Stimulated activated naive B cell treated with anti-CD40 and anti-IgM and Interleukin-4, amounts not matched to agents 10 μg/mL and 1 μg/mL and 100 μg/mL, for 72 hours (primary cell): ENCODE data around the gene PI4KA.
"Not testable (repeated sequence)": the region's sequence is repeated elsewhere in the genome, so short reads cannot be mapped to it uniquely, and the experiment has no call there.

ENCODE experiments used
- ATAC-seq, 2 donors: fragments of 150-1000 bp; cut with Tn5 transposase; replicated peaks; 2 replicates each; pipeline ENCODE4 v1.10.0; 2021; ENCODE audit warnings: moderate library complexity in 1 of 2
- DNase-seq: peaks from one replicate; pipeline ENCODE4 v3.0.0; 2021
- H3K27ac Mint-ChIP-seq: one replicate; pipeline ENCODE4 v1.8.0; 2022; ENCODE audit warnings: mild to moderate bottlenecking, mixed read lengths
- H3K27me3 Mint-ChIP-seq, 2 donors: one replicate each; pipeline ENCODE4 v1.8.0; 2022; ENCODE audit warnings: mixed read lengths in 2 of 2
- H3K36me3 Mint-ChIP-seq, 2 donors: one replicate each; pipeline ENCODE4 v1.8.0; 2022; ENCODE audit warnings: mixed read lengths in 2 of 2, mild to moderate bottlenecking in 1 of 2
- H3K4me1 Mint-ChIP-seq, 2 donors: one replicate each; pipeline ENCODE4 v1.8.0; 2022; ENCODE audit warnings: mixed read lengths in 2 of 2, mild to moderate bottlenecking in 1 of 2
- H3K4me3 Mint-ChIP-seq, 2 donors: one replicate each; pipeline ENCODE4 v1.8.0; 2022; ENCODE audit warnings: mild to moderate bottlenecking in 2 of 2, mixed read lengths in 2 of 2, moderate library complexity in 1 of 2
- H3K9me3 Mint-ChIP-seq, 2 donors: one replicate each; pipeline ENCODE4 v1.8.0; 2022; ENCODE audit warnings: mixed read lengths in 2 of 2, mild to moderate bottlenecking in 1 of 2

The PI4KA gene

GRCh38 chr22:20690586-20691317 lies 167.9 kb downstream of the PI4KA start:
- DNase-seq, H3K27ac Mint-ChIP-seq, H3K9me3 Mint-ChIP-seq, ATAC-seq, H3K4me1 Mint-ChIP-seq, H3K36me3 Mint-ChIP-seq, H3K4me3 Mint-ChIP-seq, H3K27me3 Mint-ChIP-seq: not testable (repeated sequence)

GRCh38 chr22:20687356-20688172 lies 171.0 kb downstream of the PI4KA start:
- H3K27me3 Mint-ChIP-seq, H3K36me3 Mint-ChIP-seq, H3K9me3 Mint-ChIP-seq, H3K4me1 Mint-ChIP-seq, DNase-seq, H3K27ac Mint-ChIP-seq, H3K4me3 Mint-ChIP-seq, ATAC-seq: not testable (repeated sequence)

- not testable (repeated sequence) for H3K4me1 Mint-ChIP-seq, H3K4me3 Mint-ChIP-seq, ATAC-seq, H3K9me3 Mint-ChIP-seq, H3K27me3 Mint-ChIP-seq, H3K27ac Mint-ChIP-seq, DNase-seq, H3K36me3 Mint-ChIP-seq
These were observed 172.8 kb downstream of the PI4KA start for GRCh38 chr22:20685764-20686163.

DNA sequence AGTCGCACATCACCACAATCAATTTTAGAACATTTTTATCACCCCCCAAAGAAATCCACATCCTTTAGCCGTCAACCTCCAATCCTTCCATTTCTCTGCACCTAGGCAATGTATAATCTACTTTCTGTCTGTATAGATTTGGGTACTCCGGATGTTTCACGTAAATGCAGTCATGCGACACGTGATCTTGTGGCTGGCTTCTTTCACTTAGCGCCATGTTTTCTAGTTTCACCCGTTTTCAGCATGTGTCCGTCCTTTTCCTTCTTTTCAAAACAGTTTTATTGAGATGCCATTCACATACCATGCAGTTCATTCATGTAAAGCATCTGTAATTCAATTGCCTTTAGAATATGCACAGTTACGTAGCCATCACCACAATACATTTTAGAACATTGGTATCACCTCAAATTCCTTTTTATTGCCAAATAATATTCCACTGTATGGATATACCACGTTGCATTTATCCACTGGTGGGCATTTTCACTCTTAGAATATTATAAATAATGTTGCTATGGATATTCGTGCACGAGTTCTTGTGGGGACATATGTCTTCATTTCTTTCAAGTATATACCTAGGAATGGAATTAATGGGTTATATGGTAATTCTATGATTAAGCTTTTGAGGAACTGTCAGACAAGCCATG lies 179.7 kb downstream of the PI4KA start:
- H3K36me3 Mint-ChIP-seq, H3K9me3 Mint-ChIP-seq, H3K4me1 Mint-ChIP-seq, ATAC-seq, DNase-seq, H3K27ac Mint-ChIP-seq, H3K4me3 Mint-ChIP-seq: not testable (repeated sequence)
- peaks cover 41 to 50% of the 10 kb centered on the region in 2 donors for H3K27me3 Mint-ChIP-seq

DNA sequence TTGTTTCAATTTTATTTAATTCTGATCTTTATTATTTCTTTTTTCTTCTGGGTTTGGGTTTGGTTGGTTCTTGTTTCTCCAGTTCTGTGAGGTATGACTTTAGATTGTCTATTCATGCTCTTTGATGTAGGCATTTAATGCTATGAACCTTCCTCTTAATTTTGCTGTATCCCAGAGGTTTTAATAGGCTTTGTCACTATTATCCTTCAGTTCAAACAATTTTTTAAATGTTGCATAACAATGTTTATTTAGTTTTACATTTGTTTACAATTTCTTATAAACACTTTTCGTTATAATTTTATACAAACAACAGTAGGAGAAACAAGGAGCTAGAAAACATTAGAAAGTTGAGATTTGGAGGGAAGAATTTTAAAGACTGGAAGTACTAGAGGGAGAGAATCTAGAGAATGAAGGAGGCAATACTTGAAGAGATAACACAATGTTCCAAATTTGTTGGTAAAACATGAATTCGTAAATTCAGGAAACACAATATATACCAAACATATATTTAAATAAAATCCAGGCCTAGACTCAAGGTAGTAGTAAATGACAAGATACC lies 180.8 kb downstream of the PI4KA start:
- Mint-ChIP-seq H3K36me3 (no peaks in the 10 kb centered on the region), H3K9me3 (peaks cover 0 to 2% of the 10 kb centered on the region in 2 donors), H3K4me1 (no peaks in the 10 kb centered on the region), H3K4me3 (no peak overlapping the region), H3K27ac (no peak overlapping the region), H3K27me3 (peaks cover 48 to 56% of the 10 kb centered on the region in 2 donors)
- DNase-seq (no peak), ATAC-seq (no peak)

GRCh38 chr22:20675613-20676012 lies 183.0 kb downstream of the PI4KA start:
- H3K9me3 Mint-ChIP-seq, DNase-seq, H3K36me3 Mint-ChIP-seq, ATAC-seq, H3K4me3 Mint-ChIP-seq, H3K4me1 Mint-ChIP-seq: not testable (repeated sequence)
- Mint-ChIP-seq H3K27ac (peak overlapping the region; percentile 59), H3K27me3 (peaks cover 48 to 56% of the 10 kb centered on the region in 2 donors)

- Mint-ChIP-seq H3K9me3 (peaks cover 0 to 2% of the 10 kb centered on the region in 2 donors), H3K36me3 (no peaks in the 10 kb centered on the region), H3K4me3 (no peak overlapping the region), H3K27ac (no peak overlapping the region), H3K4me1 (no peaks in the 10 kb centered on the region), H3K27me3 (peaks cover 53 to 56% of the 10 kb centered on the region in 2 donors)
- ATAC-seq (no peak), DNase-seq (no peak)
These were observed 183.6 kb downstream of the PI4KA start for GRCh38 chr22:20674998-20675397.

- no peak for DNase-seq
- Mint-ChIP-seq H3K27me3 (peaks cover 53 to 60% of the 10 kb centered on the region in 2 donors), H3K9me3 (no peaks in the 10 kb centered on the region), H3K27ac (no peak overlapping the region), H3K4me3 (no peak overlapping the region), H3K36me3 (no peaks in the 10 kb centered on the region), H3K4me1 (no peaks in the 10 kb centered on the region)
- ATAC-seq: no peak
These were observed 185.1 kb downstream of the PI4KA start for GRCh38 chr22:20673295-20674195.

DNA sequence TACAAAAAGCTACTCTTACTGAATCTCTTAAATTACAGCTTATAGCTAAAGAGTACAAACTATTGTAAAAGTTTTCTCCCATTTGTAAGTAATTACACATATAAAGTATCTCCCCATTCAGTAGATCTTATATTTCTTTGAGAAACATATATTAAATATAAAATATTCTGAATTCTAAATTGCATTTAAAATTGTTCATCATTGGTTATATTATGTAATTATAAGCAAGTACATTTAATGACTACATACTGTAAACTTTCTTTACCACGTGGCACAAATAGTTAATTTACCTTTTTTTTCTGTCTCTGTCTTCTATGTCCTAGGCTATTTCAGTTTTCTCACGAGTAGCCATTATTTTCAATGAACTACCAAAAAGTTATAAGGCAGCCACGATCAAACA lies 185.9 kb downstream of the PI4KA start:
- ATAC-seq (no peak), DNase-seq (no peak)
- peaks cover 49 to 55% of the 10 kb centered on the region in 2 donors for H3K27me3 Mint-ChIP-seq
- H3K9me3 Mint-ChIP-seq: no peaks in the 10 kb centered on the region
- H3K36me3 Mint-ChIP-seq: no peaks in the 10 kb centered on the region
- no peak overlapping the region for H3K4me3 Mint-ChIP-seq
- no peaks in the 10 kb centered on the region for H3K4me1 Mint-ChIP-seq
- H3K27ac Mint-ChIP-seq: no peak overlapping the region

DNA sequence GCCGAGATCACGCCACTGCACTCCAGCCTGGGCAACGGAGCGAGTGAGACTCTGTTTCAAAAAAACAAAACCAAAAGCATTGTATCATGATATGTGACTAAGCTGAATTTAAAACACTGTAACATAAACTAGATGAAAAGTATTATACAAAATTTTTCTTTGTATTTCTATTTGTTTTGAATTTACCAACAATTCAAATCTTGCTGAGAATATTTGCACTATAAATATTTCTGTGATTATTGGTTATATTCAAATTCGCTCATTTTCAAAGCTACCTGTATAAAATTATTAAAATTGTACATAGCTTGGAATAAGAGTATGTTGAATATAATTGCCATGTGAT lies 186.6 kb downstream of the PI4KA start:
- peaks cover 44 to 48% of the 10 kb centered on the region in 2 donors for H3K27me3 Mint-ChIP-seq
- H3K4me1 Mint-ChIP-seq: no peaks in the 10 kb centered on the region
- ATAC-seq: no peak
- no peak overlapping the region for H3K27ac Mint-ChIP-seq
- no peaks in the 10 kb centered on the region for H3K9me3 Mint-ChIP-seq
- no peak for DNase-seq
- H3K4me3 Mint-ChIP-seq: no peak overlapping the region
- H3K36me3 Mint-ChIP-seq: no peaks in the 10 kb centered on the region

- Mint-ChIP-seq H3K4me1 (no peaks in the 10 kb centered on the region), H3K9me3 (no peaks in the 10 kb centered on the region), H3K4me3 (no peak overlapping the region), H3K36me3 (no peaks in the 10 kb centered on the region), H3K27ac (no peak overlapping the region), H3K27me3 (peaks cover 39 to 46% of the 10 kb centered on the region in 2 donors)
- DNase-seq (no peak), ATAC-seq (no peak)
These were observed 187.1 kb downstream of the PI4KA start for GRCh38 chr22:20671409-20672081.

DNA sequence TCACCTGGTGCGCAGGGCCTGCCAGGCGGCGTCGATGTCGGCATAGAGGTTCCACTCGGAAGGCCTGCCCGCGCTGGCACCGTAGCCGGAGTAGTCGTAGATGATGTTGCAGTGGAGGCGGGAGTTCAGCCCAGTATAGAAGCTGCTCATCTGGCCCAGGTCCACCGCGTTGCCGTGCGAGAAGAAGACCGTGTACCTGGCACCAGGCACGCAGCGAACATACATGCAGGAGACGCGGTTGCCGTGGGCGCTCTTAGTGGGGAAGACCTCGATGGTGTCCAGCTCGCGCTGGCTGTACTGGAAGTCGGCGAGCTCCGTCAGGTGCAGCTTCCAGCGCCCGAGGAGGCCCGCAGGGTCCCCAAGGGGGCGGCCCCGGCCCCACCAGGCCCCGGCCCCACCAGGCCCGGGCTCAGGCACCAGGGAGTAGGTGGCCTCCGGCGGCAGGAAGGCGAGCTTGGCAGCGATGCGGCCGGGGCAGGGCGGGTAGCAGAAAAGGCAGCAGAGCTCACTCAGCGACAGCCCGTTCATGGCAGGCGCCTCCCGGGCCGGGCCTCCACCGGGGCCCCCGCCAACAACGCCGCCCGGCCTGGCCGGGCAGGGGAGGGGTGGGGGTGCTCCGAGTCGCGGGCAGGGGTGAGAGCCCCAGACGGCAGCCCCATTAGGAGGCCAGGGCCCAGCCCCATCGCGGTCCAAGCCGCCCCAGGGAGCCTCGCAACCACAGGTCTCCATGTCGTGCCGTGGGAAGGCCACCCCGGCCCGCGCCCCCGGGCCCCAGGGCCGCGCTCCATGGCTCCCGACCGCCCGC lies 188.0 kb downstream of the PI4KA start:
- H3K27me3 Mint-ChIP-seq: peaks cover 31 to 40% of the 10 kb centered on the region in 2 donors
- H3K4me1 Mint-ChIP-seq, H3K27ac Mint-ChIP-seq, H3K36me3 Mint-ChIP-seq, ATAC-seq, H3K9me3 Mint-ChIP-seq, DNase-seq, H3K4me3 Mint-ChIP-seq: not testable (repeated sequence)

DNA sequence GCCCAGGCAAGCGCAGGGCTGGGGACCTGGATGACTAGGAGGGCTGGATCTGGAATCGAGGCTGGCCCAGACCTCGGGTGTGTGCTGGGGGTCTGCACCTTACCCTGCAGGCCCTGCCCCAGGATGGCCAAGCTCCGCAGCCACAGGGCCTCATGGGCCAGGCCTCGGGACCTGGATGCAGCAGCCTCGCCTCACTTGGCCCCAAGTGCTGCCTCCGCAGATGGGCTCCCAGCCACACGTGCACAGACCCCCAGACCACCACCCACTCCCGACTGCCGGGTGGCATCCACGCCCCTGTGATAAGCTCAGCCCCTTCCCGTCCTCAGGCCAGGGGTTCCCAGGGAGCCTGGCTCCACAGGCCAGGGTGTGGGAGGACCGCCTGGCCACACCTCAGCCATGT lies 188.7 kb downstream of the PI4KA start:
- peaks cover 24 to 33% of the 10 kb centered on the region in 2 donors for H3K27me3 Mint-ChIP-seq
- not testable (repeated sequence) for H3K4me3 Mint-ChIP-seq, H3K36me3 Mint-ChIP-seq, H3K4me1 Mint-ChIP-seq, H3K9me3 Mint-ChIP-seq, ATAC-seq, H3K27ac Mint-ChIP-seq, DNase-seq
